H9 (cell line): ENCODE measurements around the gene HCK. TPM values are rescaled to one million over a fixed set of nuclear protein-coding genes. Genes with fewer than 3 reads are reported as not detected.

Experiments used
- DNase-seq: peaks from one replicate; pipeline ENCODE4 v3.0.0-alpha.2; 2017
- H2AFZ ChIP-seq: one replicate; pipeline ENCODE4 v1.6.1; 2013; ENCODE audit warnings: mild to moderate bottlenecking, low read length, control low read depth, moderate library complexity
- H2AK5ac ChIP-seq: 2 replicates; pipeline ENCODE4 v1.6.1; 2013; ENCODE audit warnings: low read length, control low read depth, mixed read lengths; ENCODE audit not compliant: insufficient read length
- H2BK120ac ChIP-seq: one replicate; pipeline ENCODE4 v1.6.1; 2013; ENCODE audit warnings: low read depth, mild to moderate bottlenecking, low read length, control low read depth, inconsistent platforms; ENCODE audit not compliant: poor library complexity, severe bottlenecking
- H2BK12ac ChIP-seq: 2 replicates; pipeline ENCODE4 v1.6.1; 2013; ENCODE audit warnings: low read length, control low read depth, mixed read lengths, low read depth; ENCODE audit not compliant: insufficient read length
- H2BK15ac ChIP-seq: 2 replicates; pipeline ENCODE4 v1.6.1; 2013; ENCODE audit warnings: low read depth, low read length, control low read depth
- H2BK20ac ChIP-seq: one replicate; pipeline ENCODE4 v1.6.1; 2013; ENCODE audit warnings: low read depth, mild to moderate bottlenecking, low read length, control low read depth, inconsistent platforms; ENCODE audit not compliant: poor library complexity, severe bottlenecking
- H2BK5ac ChIP-seq: 2 replicates; pipeline ENCODE4 v1.6.1; 2013; ENCODE audit warnings: low read length, control low read depth, mixed read lengths; ENCODE audit not compliant: insufficient read length
- H3K14ac ChIP-seq: 2 replicates; pipeline ENCODE4 v1.6.1; 2013; ENCODE audit warnings: low read length, control low read depth; ENCODE audit not compliant: insufficient read depth
- H3K18ac ChIP-seq: 2 replicates; pipeline ENCODE4 v1.6.1; 2013; ENCODE audit warnings: low read depth, mild to moderate bottlenecking, mixed read lengths, low read length, control low read depth; ENCODE audit not compliant: insufficient read length
- H3K23ac ChIP-seq: 2 replicates; pipeline ENCODE4 v1.6.1; 2013; ENCODE audit warnings: low read length, control low read depth, mixed read lengths, low read depth; ENCODE audit not compliant: insufficient read length
- H3K23me2 ChIP-seq: 2 replicates; pipeline ENCODE4 v1.6.1; 2013; ENCODE audit warnings: low read depth, mild to moderate bottlenecking, mixed read lengths, low read length, control low read depth; ENCODE audit not compliant: insufficient read length, poor library complexity, severe bottlenecking
- H3K27ac ChIP-seq: 2 replicates; pipeline ENCODE4 v1.5.1; 2013; ENCODE audit warnings: low read length, control low read depth, mixed read lengths, low read depth; ENCODE audit not compliant: insufficient read length
- H3K27me3 ChIP-seq: 2 replicates; pipeline ENCODE4 v1.6.1; 2013; ENCODE audit warnings: low read length, control low read depth, inconsistent platforms; ENCODE audit not compliant: insufficient read depth
- H3K4ac ChIP-seq: 2 replicates; pipeline ENCODE4 v1.6.1; 2013; ENCODE audit warnings: low read depth, mild to moderate bottlenecking, control low read depth, inconsistent platforms, low read length, moderate library complexity
- H3K4me1 ChIP-seq: 2 replicates; pipeline ENCODE4 v1.6.1; 2013; ENCODE audit warnings: low read length, control low read depth, inconsistent platforms; ENCODE audit not compliant: insufficient read depth
- H3K4me2 ChIP-seq: 2 replicates; pipeline ENCODE4 v1.6.1; 2013; ENCODE audit warnings: low read length, control low read depth, mixed read lengths; ENCODE audit not compliant: insufficient read length, insufficient read depth
- H3K56ac ChIP-seq: 2 replicates; pipeline ENCODE4 v1.6.1; 2013; ENCODE audit warnings: low read depth, mild to moderate bottlenecking, mixed read lengths, low read length, control low read depth; ENCODE audit not compliant: insufficient read length
- H3K79me1 ChIP-seq: 2 replicates; pipeline ENCODE4 v1.6.1; 2013; ENCODE audit warnings: low read depth, mild to moderate bottlenecking, moderate library complexity, low read length, control low read depth, inconsistent platforms; ENCODE audit not compliant: insufficient read depth, poor library complexity, severe bottlenecking
- H3K79me2 ChIP-seq: 2 replicates; pipeline ENCODE4 v1.6.1; 2013; ENCODE audit warnings: low read length, control low read depth, inconsistent platforms; ENCODE audit not compliant: insufficient read depth
- H3K9ac ChIP-seq: 2 replicates; pipeline ENCODE4 v1.6.1; 2013; ENCODE audit warnings: low read length, control low read depth, mixed read lengths; ENCODE audit not compliant: insufficient read length; ENCODE audit errors: extremely low read depth
- H3K9me3 ChIP-seq: one replicate; pipeline ENCODE4 v1.6.1; 2013; ENCODE audit warnings: low read depth, low read length, inconsistent platforms; ENCODE audit not compliant: control insufficient read depth
- H3T11ph ChIP-seq: one replicate; pipeline ENCODE4 v1.6.1; 2013; ENCODE audit warnings: mild to moderate bottlenecking, low read length, control low read depth, inconsistent platforms
- H4K20me1 ChIP-seq: one replicate; pipeline ENCODE4 v1.6.1; 2013; ENCODE audit not compliant: control insufficient read depth, insufficient read length, insufficient read depth
- H4K5ac ChIP-seq: 2 replicates; pipeline ENCODE4 v1.6.1; 2013; ENCODE audit warnings: low read depth, mild to moderate bottlenecking, mixed read lengths, low read length, control low read depth; ENCODE audit not compliant: insufficient read length
- H4K8ac ChIP-seq: replicated peaks from 2 replicates; pipeline ENCODE4 v1.6.1; 2013; ENCODE audit warnings: low read length, control low read depth, mixed read lengths, low read depth; ENCODE audit not compliant: insufficient read length
- H4K91ac ChIP-seq: 2 replicates; pipeline ENCODE4 v1.6.1; 2013; ENCODE audit warnings: low read depth, mild to moderate bottlenecking, moderate library complexity, mixed read lengths, low read length, control low read depth; ENCODE audit not compliant: insufficient read length
- H3K27ac Mint-ChIP-seq, 3 experiments: 2 replicates in 2 of 3; 3 replicates in 1 of 3; pipeline ENCODE4 v1.8.0; 2020 to 2021; ENCODE audit warnings: mixed read lengths in 3 of 3, mild to moderate bottlenecking in 1 of 3, moderate library complexity in 1 of 3
- H3K27me3 Mint-ChIP-seq: 2 replicates; pipeline ENCODE4 v1.8.0; 2021; ENCODE audit warnings: low read depth, mild to moderate bottlenecking, moderate library complexity, mixed read lengths
- H3K36me3 Mint-ChIP-seq, 3 experiments: 2 replicates in 2 of 3; 3 replicates in 1 of 3; pipeline ENCODE4 v1.8.0; 2020 to 2021; ENCODE audit warnings: low read depth in 3 of 3, mixed read lengths in 3 of 3; ENCODE audit not compliant: insufficient read depth in 1 of 3
- H3K4me1 Mint-ChIP-seq, 2 experiments: 2 replicates each; pipeline ENCODE4 v1.8.0; 2020; ENCODE audit warnings: mixed read lengths in 2 of 2
- H3K4me3 Mint-ChIP-seq, 2 experiments: 2 replicates in 1 of 2; 3 replicates in 1 of 2; pipeline ENCODE4 v1.8.0; 2020 to 2021; ENCODE audit warnings: mild to moderate bottlenecking in 2 of 2, mixed read lengths in 2 of 2, moderate library complexity in 1 of 2
- H3K9me3 Mint-ChIP-seq, 2 experiments: 2 replicates in 1 of 2; 3 replicates in 1 of 2; pipeline ENCODE4 v1.8.0; 2020; ENCODE audit warnings: mild to moderate bottlenecking in 2 of 2, mixed read lengths in 2 of 2, moderate library complexity in 1 of 2
- CTCF ChIP-seq: fragments of 200-600 bp; sonication (generic); conservative IDR thresholded peaks from 3 replicates; pipeline ENCODE4 v1.8.0; 2021; ENCODE audit warnings: antibody characterized with exemption, mild to moderate bottlenecking
- WGBS: extraction: QIAGEN DNeasy Blood & Tissue Kit; methylation state at CpG from one replicate; pipeline ENCODE4 v1.1.7; 2013; ENCODE audit warnings: missing lambda C conversion rate, low lambda C conversion rate, mixed read lengths; ENCODE audit not compliant: insufficient read length; ENCODE audit errors: extremely low coverage; 5-methylcytosine and 5-hydroxymethylcytosine counted together
- total RNA-seq: library from RNA; stranded (reverse); gene quantifications from 2 replicates; pipeline ENCODE4 v1.2.1, GENCODE V29; 2021

The HCK gene
- total RNA-seq, 1 experiment from 2014 or later: 1.7 TPM

DNA sequence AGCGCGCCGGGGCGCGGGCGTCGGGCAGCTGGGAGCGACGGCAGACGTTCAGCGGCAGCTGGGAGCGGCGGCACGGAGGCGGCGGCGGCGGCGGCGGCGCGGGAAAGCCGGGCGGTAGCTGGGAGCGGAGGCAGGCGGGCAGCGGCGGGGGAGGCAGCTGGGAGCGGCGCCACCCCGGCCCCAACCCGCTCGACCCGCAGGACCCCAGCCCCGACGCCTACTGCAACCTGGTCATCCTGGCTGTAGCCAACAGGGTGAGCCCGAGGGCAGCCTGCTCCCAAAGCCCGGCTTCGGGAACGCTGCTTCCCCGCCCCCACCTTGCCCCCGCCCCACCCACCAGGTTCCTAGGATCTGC is 32.9 kb upstream of the HCK start:
- no CpG with 5 or more reads among the region's 42 CpGs for WGBS
- peak overlapping the region; percentile 45 for H3K4me2 ChIP-seq
- no peak overlapping the region for H4K5ac ChIP-seq
- no peak overlapping the region for H2BK15ac ChIP-seq
- peaks cover 30 to 31% of the 10 kb centered on the region in 2 experiments for H3K4me1 Mint-ChIP-seq
- no peaks in the 10 kb centered on the region for H3K9me3 ChIP-seq
- peaks cover 2% of the 10 kb centered on the region; the same call in 1 of the 2 replicates for H3K4me1 ChIP-seq
- H3K36me3 Mint-ChIP-seq: peaks cover 0 to 6% (median 5%) of the 10 kb centered on the region in 3 experiments; a peak in 4 of 7 replicates
- H2BK5ac ChIP-seq: no peak overlapping the region
- H3K9me3 Mint-ChIP-seq: no peaks in the 10 kb centered on the region
- no peak overlapping the region for H3K18ac ChIP-seq
- no peaks in the 10 kb centered on the region for H4K20me1 ChIP-seq
- no peak overlapping the region for H4K91ac ChIP-seq
- no peak overlapping the region for H3K14ac ChIP-seq
- H2BK12ac ChIP-seq: no peak overlapping the region
- H3T11ph ChIP-seq: no peak overlapping the region
- H3K79me2 ChIP-seq: no peaks in the 10 kb centered on the region
- no peaks in the 10 kb centered on the region for H3K27me3 ChIP-seq
- no peak overlapping the region; a peak in 1 of 7 replicates for H3K27ac Mint-ChIP-seq
- no peaks in the 10 kb centered on the region for H3K79me1 ChIP-seq
- H4K8ac ChIP-seq: no peak overlapping the region
- H3K23ac ChIP-seq: no peak overlapping the region
- H2AK5ac ChIP-seq: no peak overlapping the region
- no peak overlapping the region for H3K4ac ChIP-seq
- no peak overlapping the region for H2BK20ac ChIP-seq
- TF ChIP-seq CTCF: peak; percentile 63
- H2AFZ ChIP-seq: no peak overlapping the region
- peaks cover 42% of the 10 kb centered on the region for H3K27me3 Mint-ChIP-seq
- H2BK120ac ChIP-seq: no peak overlapping the region
- peak overlapping the region; percentile 69 to 91 for H3K4me3 Mint-ChIP-seq
- H3K23me2 ChIP-seq: peaks cover 7% of the 10 kb centered on the region
- no peak overlapping the region for H3K27ac ChIP-seq
- no peak overlapping the region for H3K9ac ChIP-seq
- H3K56ac ChIP-seq: no peak overlapping the region
- DNase-seq: peak; percentile 84
